Measurements from ENCODE around the gene NEK5.

The NEK5 gene

DNA sequence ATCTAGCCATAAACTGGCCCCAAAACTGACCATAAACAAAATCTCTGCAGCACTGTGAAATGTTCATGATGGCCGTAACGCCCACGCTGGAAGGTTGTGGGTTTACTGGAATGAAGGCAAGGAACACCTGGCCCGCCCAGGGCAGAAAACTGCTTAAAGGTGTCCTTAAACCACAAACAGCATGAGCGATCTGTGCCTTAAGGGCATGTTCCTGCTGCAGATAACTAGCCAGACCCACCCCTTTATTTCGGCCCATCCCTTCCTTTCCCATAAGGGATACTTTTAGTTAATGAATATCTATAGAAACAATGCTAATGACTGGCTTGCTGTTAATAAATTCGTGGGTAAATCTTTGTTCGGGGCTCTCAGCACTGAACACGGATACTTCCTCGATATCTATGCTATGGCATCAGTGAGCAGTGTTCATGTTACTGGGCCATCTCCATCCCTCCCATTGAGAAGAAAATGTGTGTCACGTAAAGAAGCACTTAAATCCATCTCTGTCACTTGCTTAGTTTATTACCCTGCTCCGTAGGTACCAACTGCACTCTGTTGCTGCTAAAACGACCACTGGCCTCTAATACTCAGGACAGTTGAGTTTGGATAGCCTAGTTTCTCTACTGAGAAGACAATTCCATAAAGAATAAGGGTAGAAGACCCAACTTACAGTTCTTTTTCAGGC is 122.9 kb downstream of the NEK5 start:
- Histone ChIP-seq H3K27ac (ENCODE audit: low read depth in 2 of 2, low read length in 2 of 2) (no peak overlapping the region), H3K4me1 (ENCODE audit: control insufficient read depth in 2 of 2, insufficient read depth in 2 of 2, low read length in 2 of 2) (peaks cover 3 to 13% of the 10 kb centered on the region in 2 donors), H3K9ac (ENCODE audit: low read depth in 1 of 2, low read length in 2 of 2) (no peak overlapping the region), H3K27me3 (ENCODE audit: control insufficient read depth in 2 of 2, insufficient read depth in 2 of 2, low read length in 2 of 2) (no peaks in the 10 kb centered on the region), H3K9me3 (ENCODE audit: control insufficient read depth in 2 of 2, low read length in 2 of 2) (no peaks in the 10 kb centered on the region), H3K4me3 (ENCODE audit: low read length in 2 of 2) (no peak overlapping the region), H3K36me3 (ENCODE audit: control insufficient read depth in 2 of 2, insufficient read depth in 2 of 2, low read length in 2 of 2) (no peaks in the 10 kb centered on the region)

DNA sequence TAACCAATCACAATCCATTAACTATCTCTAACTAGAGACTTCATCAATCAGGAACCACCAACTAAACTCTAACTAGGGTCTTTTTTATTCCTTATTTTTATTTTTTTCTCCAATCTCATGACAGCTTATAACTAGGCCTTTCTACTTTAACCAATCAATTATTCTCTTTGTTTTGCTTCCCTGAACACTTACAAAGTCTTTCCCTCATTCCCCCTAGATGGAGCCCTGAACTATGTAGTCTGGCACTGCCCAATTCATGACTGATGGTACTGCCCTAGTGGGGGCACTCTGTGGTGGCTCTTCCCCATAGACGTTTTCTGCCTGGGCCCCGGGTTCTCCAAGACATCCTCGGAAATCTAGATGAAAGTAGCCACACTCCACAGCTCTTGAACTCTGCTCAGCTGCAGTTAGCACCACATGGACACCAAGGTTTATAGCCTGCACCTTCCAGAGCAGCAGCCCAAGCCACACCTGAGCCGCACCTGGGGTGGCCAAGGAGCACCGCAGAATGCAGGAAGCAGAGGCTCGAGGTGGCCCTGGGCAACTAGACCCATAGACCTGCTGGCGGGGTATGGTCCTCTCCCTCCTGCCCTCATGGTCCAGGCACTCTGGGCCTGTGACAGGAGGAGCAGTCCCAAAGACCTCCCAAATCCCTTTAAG is 124.2 kb downstream of the NEK5 start:
- Histone ChIP-seq H3K27ac (ENCODE audit: low read depth in 2 of 2, low read length in 2 of 2) (peak overlapping the region in 1 of 2 donors; percentile 55), H3K27me3 (ENCODE audit: control insufficient read depth in 2 of 2, insufficient read depth in 2 of 2, low read length in 2 of 2) (no peaks in the 10 kb centered on the region), H3K36me3 (ENCODE audit: control insufficient read depth in 2 of 2, insufficient read depth in 2 of 2, low read length in 2 of 2) (no peaks in the 10 kb centered on the region), H3K4me3 (ENCODE audit: low read length in 2 of 2) (no peak overlapping the region), H3K9ac (ENCODE audit: low read depth in 1 of 2, low read length in 2 of 2) (no peak overlapping the region), H3K9me3 (ENCODE audit: control insufficient read depth in 2 of 2, low read length in 2 of 2) (no peaks in the 10 kb centered on the region), H3K4me1 (ENCODE audit: control insufficient read depth in 2 of 2, insufficient read depth in 2 of 2, low read length in 2 of 2) (peaks cover 0 to 10% of the 10 kb centered on the region in 2 donors)

DNA sequence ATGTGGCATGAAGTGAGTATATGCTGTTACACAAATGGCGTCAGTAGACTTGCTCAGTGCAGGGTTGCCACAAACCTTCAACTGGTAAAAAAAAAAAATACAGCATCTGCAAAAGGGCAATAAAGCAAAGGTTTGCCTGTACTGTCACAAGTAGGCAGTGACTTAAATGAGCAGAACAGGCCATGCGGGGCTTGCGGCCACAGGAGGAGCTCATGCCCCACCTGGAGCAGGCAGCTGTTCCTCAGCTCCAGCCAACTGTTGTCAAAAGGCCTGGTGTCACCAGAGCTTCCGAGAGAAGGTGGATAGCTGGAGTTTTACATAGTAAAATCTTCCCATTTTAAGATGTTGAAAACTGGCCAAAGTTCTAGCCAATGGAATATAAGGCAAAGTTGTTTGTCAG is 125.3 kb downstream of the NEK5 start:
- Histone ChIP-seq H3K27ac (ENCODE audit: low read depth in 2 of 2, low read length in 2 of 2) (no peak overlapping the region), H3K4me1 (ENCODE audit: control insufficient read depth in 2 of 2, insufficient read depth in 2 of 2, low read length in 2 of 2) (peaks cover 0 to 10% of the 10 kb centered on the region in 2 donors), H3K36me3 (ENCODE audit: control insufficient read depth in 2 of 2, insufficient read depth in 2 of 2, low read length in 2 of 2) (no peaks in the 10 kb centered on the region), H3K9me3 (ENCODE audit: control insufficient read depth in 2 of 2, low read length in 2 of 2) (no peaks in the 10 kb centered on the region), H3K9ac (ENCODE audit: low read depth in 1 of 2, low read length in 2 of 2) (no peak overlapping the region), H3K27me3 (ENCODE audit: control insufficient read depth in 2 of 2, insufficient read depth in 2 of 2, low read length in 2 of 2) (no peaks in the 10 kb centered on the region), H3K4me3 (ENCODE audit: low read length in 2 of 2) (no peak overlapping the region)

DNA sequence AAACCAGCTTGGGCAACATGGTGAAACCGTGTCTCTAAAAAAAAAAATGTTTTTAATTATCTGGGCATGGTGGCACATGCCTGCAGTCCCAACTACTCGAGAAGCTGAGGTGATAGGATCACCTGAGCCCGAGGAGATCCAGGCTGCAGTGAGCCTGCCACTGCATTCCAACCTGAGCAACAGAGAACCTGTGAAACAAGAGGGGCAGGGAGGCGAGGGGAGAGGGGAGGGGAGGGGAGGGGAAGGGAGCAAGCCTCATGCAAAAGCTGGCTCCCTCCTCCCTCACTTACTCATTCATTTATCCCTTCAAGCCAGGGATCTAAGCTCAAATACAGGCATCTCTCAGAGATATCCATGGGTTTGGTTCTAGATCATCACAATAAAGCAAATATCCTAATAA is 126.5 kb downstream of the NEK5 start:
- no peaks in the 10 kb centered on the region for H3K36me3 ChIP-seq (ENCODE audit: control insufficient read depth in 2 of 2, insufficient read depth in 2 of 2, low read length in 2 of 2)
- peaks cover 0 to 10% of the 10 kb centered on the region in 2 donors for H3K4me1 ChIP-seq (ENCODE audit: control insufficient read depth in 2 of 2, insufficient read depth in 2 of 2, low read length in 2 of 2)
- H3K9ac ChIP-seq (ENCODE audit: low read depth in 1 of 2, low read length in 2 of 2), result no peak overlapping the region
- H3K27me3 ChIP-seq (ENCODE audit: control insufficient read depth in 2 of 2, insufficient read depth in 2 of 2, low read length in 2 of 2), result no peaks in the 10 kb centered on the region
- no peaks in the 10 kb centered on the region for H3K9me3 ChIP-seq (ENCODE audit: control insufficient read depth in 2 of 2, low read length in 2 of 2)
- no peak overlapping the region for H3K4me3 ChIP-seq (ENCODE audit: low read length in 2 of 2)
- H3K27ac ChIP-seq (ENCODE audit: low read depth in 2 of 2, low read length in 2 of 2), result no peak overlapping the region

DNA sequence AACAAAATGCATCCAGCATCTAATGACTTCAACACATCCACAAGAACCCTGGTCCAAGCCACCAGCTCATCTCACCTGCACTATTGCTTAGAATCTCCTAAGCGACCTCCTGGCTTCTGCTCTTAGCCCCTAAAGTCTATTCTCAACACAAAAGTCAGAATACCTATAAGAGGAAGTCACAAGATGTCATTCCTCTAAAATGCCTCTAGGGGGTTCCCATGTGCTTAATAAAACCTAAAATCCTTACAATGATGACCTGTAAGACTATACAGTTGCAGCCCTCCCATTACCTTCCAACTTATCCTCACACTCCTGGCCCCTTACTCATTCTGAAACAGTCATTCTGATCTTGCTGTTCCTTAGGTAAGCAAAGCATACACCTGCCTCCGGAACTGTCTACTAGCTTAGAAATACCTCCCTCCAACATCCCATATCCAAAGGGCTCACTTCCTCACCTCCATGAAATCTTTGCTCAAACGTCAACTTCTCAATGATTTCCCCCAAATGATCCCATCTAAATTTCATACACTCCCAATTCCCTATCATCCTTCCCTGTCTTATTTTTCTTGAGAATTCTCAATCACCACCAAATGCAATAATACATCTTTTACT is 127.6 kb downstream of the NEK5 start:
- H3K9ac ChIP-seq (ENCODE audit: low read depth in 1 of 2, low read length in 2 of 2), result no peak overlapping the region
- H3K9me3 ChIP-seq (ENCODE audit: control insufficient read depth in 2 of 2, low read length in 2 of 2), result no peaks in the 10 kb centered on the region
- peaks cover 0 to 12% of the 10 kb centered on the region in 2 donors for H3K4me1 ChIP-seq (ENCODE audit: control insufficient read depth in 2 of 2, insufficient read depth in 2 of 2, low read length in 2 of 2)
- H3K36me3 ChIP-seq (ENCODE audit: control insufficient read depth in 2 of 2, insufficient read depth in 2 of 2, low read length in 2 of 2), result no peaks in the 10 kb centered on the region
- no peak overlapping the region for H3K4me3 ChIP-seq (ENCODE audit: low read length in 2 of 2)
- no peak overlapping the region for H3K27ac ChIP-seq (ENCODE audit: low read depth in 2 of 2, low read length in 2 of 2)
- no peaks in the 10 kb centered on the region for H3K27me3 ChIP-seq (ENCODE audit: control insufficient read depth in 2 of 2, insufficient read depth in 2 of 2, low read length in 2 of 2)

DNA sequence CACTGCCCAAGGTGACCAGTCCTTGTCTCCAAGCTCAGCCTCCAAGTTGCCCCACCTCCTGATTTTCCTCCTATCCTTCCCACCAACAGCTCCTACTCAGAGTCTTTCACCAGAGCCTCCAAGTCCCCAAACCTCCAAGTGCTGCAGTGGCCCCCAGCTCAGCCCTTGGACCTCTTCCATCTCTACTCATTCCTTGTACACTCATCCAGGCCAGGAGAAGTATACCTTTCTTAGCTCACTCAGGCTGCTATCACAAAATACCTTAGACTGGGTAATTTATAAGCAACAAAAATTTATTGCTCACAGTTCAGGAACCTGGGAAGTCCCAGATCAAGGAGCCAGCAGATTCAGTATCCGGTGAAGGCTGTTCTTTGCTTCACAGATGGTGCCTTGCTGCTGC is 129.0 kb downstream of the NEK5 start:
- no peak overlapping the region for H3K9ac ChIP-seq (ENCODE audit: low read depth in 1 of 2, low read length in 2 of 2)
- H3K36me3 ChIP-seq (ENCODE audit: control insufficient read depth in 2 of 2, insufficient read depth in 2 of 2, low read length in 2 of 2), result no peaks in the 10 kb centered on the region
- no peaks in the 10 kb centered on the region for H3K9me3 ChIP-seq (ENCODE audit: control insufficient read depth in 2 of 2, low read length in 2 of 2)
- H3K4me3 ChIP-seq (ENCODE audit: low read length in 2 of 2), result no peak overlapping the region
- no peaks in the 10 kb centered on the region for H3K27me3 ChIP-seq (ENCODE audit: control insufficient read depth in 2 of 2, insufficient read depth in 2 of 2, low read length in 2 of 2)
- H3K4me1 ChIP-seq (ENCODE audit: control insufficient read depth in 2 of 2, insufficient read depth in 2 of 2, low read length in 2 of 2), result peaks cover 5 to 23% of the 10 kb centered on the region in 2 donors
- no peak overlapping the region for H3K27ac ChIP-seq (ENCODE audit: low read depth in 2 of 2, low read length in 2 of 2)

DNA sequence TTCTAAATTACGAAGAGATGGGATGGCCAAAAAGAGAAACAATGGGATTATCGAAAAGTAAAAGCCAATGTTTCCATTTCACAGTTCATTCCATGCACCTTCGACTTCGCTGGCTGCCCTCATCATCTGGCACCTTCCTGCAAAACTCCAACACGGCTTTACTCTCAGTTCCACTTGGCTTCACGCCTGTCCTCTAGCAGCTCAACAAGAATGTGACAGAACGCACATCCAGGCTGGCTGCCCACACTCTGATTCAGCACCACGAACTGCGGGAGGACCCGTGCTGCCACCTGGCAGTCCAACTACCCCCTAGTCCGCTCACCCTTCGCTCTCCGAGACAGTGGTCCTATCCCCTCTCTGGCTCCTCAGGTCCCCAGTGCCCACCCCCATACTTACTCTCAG is 129.4 kb downstream of the NEK5 start:
- Histone ChIP-seq H3K4me1 (ENCODE audit: control insufficient read depth in 2 of 2, insufficient read depth in 2 of 2, low read length in 2 of 2) (peaks cover 5 to 23% of the 10 kb centered on the region in 2 donors), H3K9ac (ENCODE audit: low read depth in 1 of 2, low read length in 2 of 2) (no peak overlapping the region), H3K36me3 (ENCODE audit: control insufficient read depth in 2 of 2, insufficient read depth in 2 of 2, low read length in 2 of 2) (no peaks in the 10 kb centered on the region), H3K4me3 (ENCODE audit: low read length in 2 of 2) (no peak overlapping the region), H3K27me3 (ENCODE audit: control insufficient read depth in 2 of 2, insufficient read depth in 2 of 2, low read length in 2 of 2) (no peaks in the 10 kb centered on the region), H3K9me3 (ENCODE audit: control insufficient read depth in 2 of 2, low read length in 2 of 2) (no peaks in the 10 kb centered on the region), H3K27ac (ENCODE audit: low read depth in 2 of 2, low read length in 2 of 2) (no peak overlapping the region)

DNA sequence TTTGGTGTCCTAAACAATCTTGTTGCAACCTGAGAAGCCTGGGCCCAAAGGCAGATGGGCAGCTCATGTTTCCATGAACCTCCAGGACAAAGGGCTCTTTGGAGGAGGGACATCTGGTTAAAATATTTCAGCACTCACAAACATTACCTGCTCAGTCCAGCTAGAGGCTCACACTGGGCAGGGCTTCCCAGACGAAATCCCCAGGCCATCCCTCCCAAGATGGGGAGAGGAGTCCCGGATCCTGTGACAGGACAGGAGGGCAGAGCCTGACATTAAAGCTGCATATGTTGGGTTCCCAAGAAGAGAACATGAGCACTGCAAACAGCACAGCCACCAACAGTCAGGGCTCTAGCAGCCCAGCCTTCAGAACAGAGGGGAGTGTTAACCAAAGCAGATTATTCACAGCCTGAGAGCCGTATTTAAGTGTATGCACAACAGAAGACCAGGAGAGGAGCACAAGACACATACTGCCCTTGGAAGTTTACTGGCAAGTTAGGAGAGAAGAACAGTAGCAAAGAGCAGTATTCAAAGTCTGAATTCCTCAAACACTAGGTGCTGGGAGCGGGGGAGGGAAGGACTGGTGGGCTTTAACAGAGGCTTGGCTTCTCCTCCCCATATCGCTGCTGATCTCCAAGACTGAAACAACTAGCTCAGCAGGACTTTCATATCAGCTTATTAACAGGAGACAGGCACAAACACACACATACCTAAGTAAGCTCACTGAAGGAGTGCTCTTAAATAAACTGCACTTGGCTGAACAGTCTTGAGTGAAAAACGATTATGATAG is 130.0 kb downstream of the NEK5 start:
- H3K27ac ChIP-seq (ENCODE audit: low read depth in 2 of 2, low read length in 2 of 2), result no peak overlapping the region

DNA sequence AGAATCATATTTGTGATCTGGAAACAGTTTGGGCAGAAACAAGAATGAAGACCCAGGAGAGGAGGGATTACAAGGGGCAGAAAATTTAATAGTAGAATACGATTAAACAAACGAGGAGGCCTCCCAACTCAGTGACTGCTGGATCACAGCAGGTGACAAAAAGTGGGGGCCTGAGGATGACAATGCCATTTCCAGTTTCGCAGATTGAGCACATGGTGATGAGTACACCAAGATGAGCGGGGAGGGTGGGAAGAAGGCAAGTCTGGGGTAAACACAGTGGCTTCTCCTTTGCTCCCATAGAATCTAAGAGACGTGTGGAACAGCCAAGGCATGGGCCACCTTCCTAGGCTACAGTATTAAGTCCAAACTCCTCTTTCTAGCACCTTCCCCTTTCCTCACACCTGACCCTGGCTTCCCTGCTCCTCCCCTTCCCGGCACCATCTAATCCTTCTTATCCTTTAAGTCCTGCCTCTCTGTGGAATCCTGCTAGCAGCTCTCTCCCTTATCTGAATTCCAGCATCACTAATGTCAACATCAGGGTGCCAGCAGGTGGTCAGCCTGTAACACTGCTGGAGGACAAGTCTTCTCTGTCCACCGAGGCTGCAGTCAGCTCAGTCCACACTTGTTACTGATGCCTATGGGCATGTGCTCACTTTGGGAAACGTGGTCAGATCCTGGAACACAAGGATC is 131.1 kb downstream of the NEK5 start:
- no peaks in the 10 kb centered on the region for H3K27me3 ChIP-seq (ENCODE audit: control insufficient read depth in 2 of 2, insufficient read depth in 2 of 2, low read length in 2 of 2)
- no peaks in the 10 kb centered on the region for H3K9me3 ChIP-seq (ENCODE audit: control insufficient read depth in 2 of 2, low read length in 2 of 2)
- no peak overlapping the region for H3K9ac ChIP-seq (ENCODE audit: low read depth in 1 of 2, low read length in 2 of 2)
- H3K4me1 ChIP-seq (ENCODE audit: control insufficient read depth in 2 of 2, insufficient read depth in 2 of 2, low read length in 2 of 2), result peaks cover 5 to 19% of the 10 kb centered on the region in 2 donors
- no peak overlapping the region for H3K4me3 ChIP-seq (ENCODE audit: low read length in 2 of 2)
- H3K27ac ChIP-seq (ENCODE audit: low read depth in 2 of 2, low read length in 2 of 2), result no peak overlapping the region
- no peaks in the 10 kb centered on the region for H3K36me3 ChIP-seq (ENCODE audit: control insufficient read depth in 2 of 2, insufficient read depth in 2 of 2, low read length in 2 of 2)

More for the DNA sequence above, 130.0 kb downstream of the NEK5 start:
- Histone ChIP-seq H3K4me1 (ENCODE audit: control insufficient read depth in 2 of 2, insufficient read depth in 2 of 2, low read length in 2 of 2) (peaks cover 5 to 19% of the 10 kb centered on the region in 2 donors), H3K36me3 (ENCODE audit: control insufficient read depth in 2 of 2, insufficient read depth in 2 of 2, low read length in 2 of 2) (no peaks in the 10 kb centered on the region), H3K4me3 (ENCODE audit: low read length in 2 of 2) (no peak overlapping the region), H3K9ac (ENCODE audit: low read depth in 1 of 2, low read length in 2 of 2) (no peak overlapping the region), H3K27me3 (ENCODE audit: control insufficient read depth in 2 of 2, insufficient read depth in 2 of 2, low read length in 2 of 2) (no peaks in the 10 kb centered on the region), H3K9me3 (ENCODE audit: control insufficient read depth in 2 of 2, low read length in 2 of 2) (no peaks in the 10 kb centered on the region)
